WERI-Rb-1 (cell line): ENCODE results near the gene HYAL1.

Source experiments
- DNase-seq: peaks from one replicate; pipeline ENCODE4 v3.0.0-alpha.2; 2020
- H3K27ac ChIP-seq: fragments of 250-450 bp; sonication (Bioruptor Pico); 2 replicates; pipeline ENCODE4 v1.5.1; 2020; ENCODE audit warnings: mild to moderate bottlenecking, moderate library complexity
- H3K27me3 ChIP-seq: fragments of 250-450 bp; sonication (Bioruptor Pico); 2 replicates; pipeline ENCODE4 v1.5.1; 2021; ENCODE audit warnings: mild to moderate bottlenecking, low read depth, moderate library complexity; ENCODE audit not compliant: insufficient read depth, severe bottlenecking
- H3K36me3 ChIP-seq: fragments of 250-450 bp; sonication (Bioruptor Pico); 2 replicates; pipeline ENCODE4 v1.5.1; 2020; ENCODE audit warnings: mild to moderate bottlenecking, moderate library complexity
- H3K4me3 ChIP-seq: 2 replicates; pipeline ENCODE4 v1.5.1; 2011; ENCODE audit warnings: low read depth, mild to moderate bottlenecking, control low read depth, low read length
- H3K9me3 ChIP-seq: fragments of 250-450 bp; sonication (Bioruptor Pico); 2 replicates; pipeline ENCODE4 v1.5.1; 2021; ENCODE audit warnings: mild to moderate bottlenecking, moderate library complexity; ENCODE audit not compliant: severe bottlenecking
- CTCF ChIP-seq: IDR thresholded peaks from 2 replicates; pipeline ENCODE4 v1.5.1; 2011; ENCODE audit warnings: low read depth, mild to moderate bottlenecking, control low read depth, inconsistent platforms, low read length

Gene HYAL1

GRCh38 chr3:50337175-50337861 lies 33.9 kb upstream of the HYAL1 start:
- no peak for TF ChIP-seq CTCF
- H3K36me3 ChIP-seq = peaks cover 39% of the 10 kb centered on the region
- H3K27me3 ChIP-seq = no peaks in the 10 kb centered on the region
- no peaks in the 10 kb centered on the region for H3K9me3 ChIP-seq
- peak overlapping the region; percentile 79 for H3K4me3 ChIP-seq
- peak overlapping the region; percentile 93 for H3K27ac ChIP-seq
- peak; percentile 100 for DNase-seq

- H3K36me3 ChIP-seq = peaks cover 46% of the 10 kb centered on the region
- H3K27me3 ChIP-seq = no peaks in the 10 kb centered on the region
- no peaks in the 10 kb centered on the region for H3K9me3 ChIP-seq
- DNase-seq = no peak
- no peak for TF ChIP-seq CTCF
- peak overlapping the region; percentile 79 for H3K4me3 ChIP-seq
- H3K27ac ChIP-seq = peak overlapping the region; percentile 93
Observed at GRCh38 chr3:50336452-50337174, 33.2 kb upstream of the HYAL1 start.

- Histone ChIP-seq H3K4me3 (no peak overlapping the region), H3K36me3 (peaks cover 67% of the 10 kb centered on the region), H3K27me3 (no peaks in the 10 kb centered on the region), H3K9me3 (no peaks in the 10 kb centered on the region), H3K27ac (no peak overlapping the region)
- DNase-seq = no peak
- TF ChIP-seq CTCF = no peak
Observed at GRCh38 chr3:50334339-50335075, 31.1 kb upstream of the HYAL1 start.

- Histone ChIP-seq H3K27me3 (no peaks in the 10 kb centered on the region), H3K9me3 (no peaks in the 10 kb centered on the region), H3K36me3 (peaks cover 71% of the 10 kb centered on the region), H3K27ac (no peak overlapping the region), H3K4me3 (no peak overlapping the region)
- DNase-seq = no peak
- TF ChIP-seq CTCF = no peak
Observed at GRCh38 chr3:50333744-50334328, 30.5 kb upstream of the HYAL1 start.

- Histone ChIP-seq H3K27ac (no peak overlapping the region), H3K27me3 (no peaks in the 10 kb centered on the region), H3K4me3 (no peak overlapping the region), H3K36me3 (peaks cover 72% of the 10 kb centered on the region), H3K9me3 (no peaks in the 10 kb centered on the region)
- DNase-seq = no peak
- TF ChIP-seq CTCF = no peak
Observed at GRCh38 chr3:50331364-50331907, 28.1 kb upstream of the HYAL1 start.
